GM19328 (cell line): ENCODE data around the gene ARAP1.

ENCODE experiments used
- ATAC-seq: cut with Tn5 transposase; IDR thresholded peaks from one replicate; pipeline ENCODE4 v1.9.1; 2021; ENCODE audit warnings: mild to moderate bottlenecking, moderate library complexity; ENCODE audit not compliant: unreplicated experiment

ARAP1 gene

DNA sequence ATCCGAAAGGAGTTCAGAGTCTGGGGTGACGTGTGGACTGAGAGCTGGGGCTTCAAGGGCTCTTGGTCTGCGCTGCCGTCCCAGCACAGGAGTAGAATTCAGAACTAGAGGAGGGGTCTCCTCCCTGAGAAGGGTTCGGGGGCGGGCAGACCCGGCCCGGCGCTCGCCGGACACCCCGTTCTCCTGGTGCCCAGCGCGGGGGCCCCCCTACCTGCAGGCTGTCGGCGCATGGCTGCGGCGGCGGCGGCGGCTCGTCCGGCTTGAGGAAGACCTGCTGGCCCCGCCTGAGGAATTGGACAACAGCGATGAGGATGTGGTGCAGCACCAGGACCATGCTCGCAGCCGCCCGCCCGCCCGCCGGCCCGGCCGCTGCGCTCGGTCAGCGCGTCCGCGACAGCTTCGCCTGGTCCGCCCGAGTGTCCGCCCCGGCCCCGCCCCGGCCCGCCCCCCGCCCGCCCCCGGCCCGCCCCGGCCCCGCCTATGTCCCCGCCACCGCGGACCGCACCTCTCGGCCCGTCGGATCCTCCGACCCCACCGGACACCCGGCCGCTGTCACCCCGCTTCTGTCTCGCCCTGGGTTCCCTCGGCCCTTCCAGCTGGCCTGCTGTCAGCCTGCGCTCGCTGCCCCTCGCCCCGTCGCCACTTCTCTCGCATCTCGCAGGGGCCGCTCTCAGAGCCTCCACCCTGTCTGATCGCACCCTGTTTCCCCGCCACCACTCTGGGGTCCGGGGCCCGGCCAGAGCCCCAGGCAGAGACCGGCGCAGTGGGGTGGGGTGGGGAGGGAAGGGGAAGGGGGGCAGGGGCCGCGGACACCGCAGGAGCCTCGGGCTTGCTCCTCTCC, 109.9 kb downstream of the ARAP1 start:
- ATAC-seq: no peak

DNA sequence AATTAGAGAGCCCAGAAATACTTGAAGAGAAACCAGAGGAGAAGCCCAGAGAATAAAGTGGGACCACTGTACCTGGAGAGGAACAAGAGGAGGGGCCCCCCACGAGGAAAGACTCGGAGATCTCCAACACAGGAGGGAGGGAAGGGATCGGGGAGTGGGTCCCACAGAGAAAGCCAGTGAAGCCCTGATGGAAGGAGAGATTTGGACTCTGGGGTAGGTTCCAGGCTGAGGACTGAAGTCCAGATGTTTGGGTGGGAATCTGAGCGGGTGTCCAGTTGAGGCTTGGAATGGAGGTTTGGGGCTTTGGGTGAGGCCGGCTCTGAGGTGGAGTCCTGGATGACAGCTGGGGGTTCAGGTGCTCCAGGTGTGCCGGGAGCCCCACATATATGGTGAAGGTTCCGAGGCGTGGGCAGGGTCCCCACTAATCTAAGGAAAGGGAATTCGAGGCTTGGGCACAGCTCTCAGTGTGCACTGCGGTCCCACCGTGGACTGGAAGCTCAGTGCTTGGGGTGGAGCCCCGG, 110.6 kb downstream of the ARAP1 start:
- no peak for ATAC-seq

- no peak for ATAC-seq
Observed at GRCh38 chr11:72639502-72640375, 112.5 kb downstream of the ARAP1 start.

GRCh38 chr11:72637926-72638325, 114.3 kb downstream of the ARAP1 start:
- no peak for ATAC-seq

DNA sequence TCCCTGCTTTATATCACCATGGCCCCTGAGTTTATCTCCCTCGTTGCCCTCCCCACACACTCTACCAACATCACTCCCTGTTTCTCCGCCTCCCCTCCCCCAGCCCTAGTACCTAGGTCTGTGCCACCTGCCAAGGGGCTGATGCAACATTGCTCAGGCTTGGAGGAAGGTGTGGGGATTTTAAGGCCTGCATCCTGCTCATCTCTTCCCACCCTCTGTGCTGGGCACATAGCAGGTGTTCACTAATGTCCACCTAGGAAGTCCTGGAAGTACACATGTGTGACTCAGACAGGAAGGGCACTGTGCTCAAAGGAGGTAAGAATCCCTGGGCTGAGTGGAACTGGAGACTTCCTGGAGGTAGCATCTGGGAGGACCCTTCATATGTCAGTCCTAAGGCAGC, 115.0 kb downstream of the ARAP1 start:
- ATAC-seq: no peak

GRCh38 chr11:72636376-72636775, 115.8 kb downstream of the ARAP1 start:
- no peak for ATAC-seq

DNA sequence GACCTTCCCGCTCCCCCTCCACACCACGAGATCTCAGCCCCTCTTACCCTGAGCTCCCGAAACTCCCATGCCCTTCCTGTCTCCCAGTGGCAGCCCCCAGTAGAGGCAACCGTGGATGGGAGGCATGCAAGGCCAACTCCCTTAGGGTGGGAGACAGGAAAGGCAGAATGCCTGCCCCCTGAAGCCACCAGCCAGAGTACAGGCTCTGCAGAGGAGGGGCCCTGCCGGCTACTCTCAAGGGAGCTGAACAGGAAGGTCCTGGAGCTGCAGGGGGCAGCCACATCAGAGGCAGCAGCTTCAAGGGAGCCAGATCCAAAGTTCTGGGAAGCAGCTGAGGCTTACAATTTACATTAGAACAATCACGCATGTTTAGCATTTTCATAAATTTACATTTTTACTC, 116.3 kb downstream of the ARAP1 start:
- ATAC-seq: no peak

GRCh38 chr11:72635309-72635915, 116.8 kb downstream of the ARAP1 start:
- ATAC-seq: no peak
